ENCODE measurements around the gene TJP1. TPM values are rescaled to one million over a fixed set of nuclear protein-coding genes. Genes with fewer than 3 reads are reported as not detected.

The TJP1 gene
- total RNA-seq, 1 experiment from 2014 or later = 159 TPM

GRCh38 chr15:29802411-29802810 is 19.9 kb downstream of the TJP1 start:
- Histone ChIP-seq H3K27me3 (ENCODE audit: insufficient read depth, low read depth) (no peaks in the 10 kb centered on the region), H3F3A (ENCODE audit: insufficient read depth, low read depth) (0 out of 2 replicates have a peak, but pooled peaks cover 6% of the 10 kb centered on the region), H3K4me2 (no peak overlapping the region), H3K79me2 (ENCODE audit: low read depth) (peaks cover 72% of the 10 kb centered on the region), H2AFZ (no peak overlapping the region), H3K27ac (no peak overlapping the region), H3K36me3 (ENCODE audit: low read depth) (no peaks in the 10 kb centered on the region; the same call in 1 of the 2 replicates), H3K9me3 (ENCODE audit: insufficient read depth, low read depth) (no peaks in the 10 kb centered on the region), H4K20me1 (ENCODE audit: insufficient read depth) (peaks cover 52% of the 10 kb centered on the region), H3K4me1 (replicated peaks; ENCODE audit: insufficient read depth) (0 out of 2 replicates have a peak, but pooled peaks cover 10% of the 10 kb centered on the region), H3K4me3 (no peak overlapping the region), H3K9me2 (ENCODE audit: insufficient read depth) (no peaks in the 10 kb centered on the region)
- no peak for DNase-seq
- CTCF ChIA-PET = no interaction called here
- POLR2A ChIA-PET (ENCODE audit: unreplicated experiment) = no interaction called here
- no peak for TF ChIP-seq CTCF (conservative IDR thresholded peaks at IDR 0.05)
- TF ChIP-seq EZH2 (IDR thresholded peaks at IDR 0.05; ENCODE audit: low read depth) = no peak
- intact Hi-C loops (cut with micrococcal nuclease; ENCODE audit: unreplicated experiment) = no loop called here
- no TSS peak for BruUV-seq (replicated peaks)

GRCh38 chr15:29800491-29801366 is 21.5 kb downstream of the TJP1 start:
- Histone ChIP-seq H3K36me3 (ENCODE audit: low read depth) (no peaks in the 10 kb centered on the region; the same call in 1 of the 2 replicates), H3K9me3 (ENCODE audit: insufficient read depth, low read depth) (no peaks in the 10 kb centered on the region), H3K9me2 (ENCODE audit: insufficient read depth) (no peaks in the 10 kb centered on the region), H3F3A (ENCODE audit: insufficient read depth, low read depth) (0 out of 2 replicates have a peak, but pooled peaks cover 6% of the 10 kb centered on the region), H3K27ac (no peak overlapping the region), H3K4me1 (replicated peaks; ENCODE audit: insufficient read depth) (0 out of 2 replicates have a peak, but pooled peaks cover 10% of the 10 kb centered on the region), H3K27me3 (ENCODE audit: insufficient read depth, low read depth) (no peaks in the 10 kb centered on the region), H2AFZ (no peak overlapping the region), H3K4me2 (no peak overlapping the region), H4K20me1 (ENCODE audit: insufficient read depth) (peaks cover 44% of the 10 kb centered on the region), H3K79me2 (ENCODE audit: low read depth) (peaks cover 69% of the 10 kb centered on the region), H3K4me3 (no peak overlapping the region)
- intact Hi-C loops (cut with micrococcal nuclease; ENCODE audit: unreplicated experiment) = no loop called here
- CTCF ChIA-PET = no interaction called here
- DNase-seq = no peak
- no TSS peak for BruUV-seq (replicated peaks)
- POLR2A ChIA-PET (ENCODE audit: unreplicated experiment) = no interaction called here
- TF ChIP-seq EZH2 (IDR thresholded peaks at IDR 0.05; ENCODE audit: low read depth) (no peak), CTCF (conservative IDR thresholded peaks at IDR 0.05) (no peak)

DNA sequence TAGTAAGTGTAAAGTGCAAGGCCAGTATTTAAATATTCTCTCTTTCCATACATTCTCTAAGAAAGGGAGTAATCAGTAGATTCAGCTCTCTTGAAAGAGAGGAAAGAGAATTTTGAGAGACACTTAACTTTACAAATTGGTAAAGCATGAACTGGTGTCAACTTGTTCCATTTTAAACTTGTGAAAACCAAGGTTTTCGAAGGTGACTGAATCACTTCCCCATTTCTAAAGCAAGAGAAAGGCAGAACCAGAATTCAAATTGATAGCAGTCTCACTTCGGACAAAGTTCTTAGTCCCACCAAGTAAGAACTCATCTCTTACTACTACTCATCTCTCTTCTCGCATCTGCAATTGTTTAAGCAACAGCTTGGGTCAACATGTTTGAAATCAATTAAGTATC is 22.4 kb downstream of the TJP1 start:
- TF ChIP-seq EZH2 (IDR thresholded peaks at IDR 0.05; ENCODE audit: low read depth) (no peak), CTCF (conservative IDR thresholded peaks at IDR 0.05) (no peak)
- CTCF ChIA-PET = no interaction called here
- Histone ChIP-seq H2AFZ (no peak overlapping the region), H3K9me2 (ENCODE audit: insufficient read depth) (no peaks in the 10 kb centered on the region), H4K20me1 (ENCODE audit: insufficient read depth) (peaks cover 38% of the 10 kb centered on the region), H3K27me3 (ENCODE audit: insufficient read depth, low read depth) (no peaks in the 10 kb centered on the region), H3K36me3 (ENCODE audit: low read depth) (no peaks in the 10 kb centered on the region; the same call in 1 of the 2 replicates), H3K27ac (no peak overlapping the region), H3K9me3 (ENCODE audit: insufficient read depth, low read depth) (no peaks in the 10 kb centered on the region), H3F3A (ENCODE audit: insufficient read depth, low read depth) (no peaks in the 10 kb centered on the region), H3K4me2 (no peak overlapping the region), H3K4me1 (replicated peaks; ENCODE audit: insufficient read depth) (0 out of 2 replicates have a peak, but pooled peaks cover 1% of the 10 kb centered on the region), H3K79me2 (ENCODE audit: low read depth) (peaks cover 69% of the 10 kb centered on the region), H3K4me3 (no peak overlapping the region)
- intact Hi-C loops (cut with micrococcal nuclease; ENCODE audit: unreplicated experiment) = no loop called here
- DNase-seq = no peak
- BruUV-seq (replicated peaks) = no TSS peak
- POLR2A ChIA-PET (ENCODE audit: unreplicated experiment) = no interaction called here

Data from PC-9 (cell line).